K562 (cell line): ENCODE results near the gene PSG4. TPM values are rescaled to one million over a fixed set of nuclear protein-coding genes. Genes with fewer than 3 reads are reported as not detected.
"Not testable (repeated sequence)": the region's sequence is repeated elsewhere in the genome, so short reads cannot be mapped to it uniquely, and the experiment has no call there.

Experiments used
- ATAC-seq: fragments of 200-7000 bp; cut with Tn5 transposase; 3 replicates; pipeline ENCODE4 v1.9.1; 2020; ENCODE audit warnings: moderate library complexity
- BruUV-seq: library from RNA; stranded (reverse); fragments of 400-500 nt; replicated peaks from 2 replicates; lab custom pipeline; 2021; lab: Mats Ljungman, UMichigan
- CTCF ChIA-PET: fragments of 300-600 bp; formaldehyde crosslinking; extraction: SDS; loops from one replicate; lab custom pipeline; 2021; ENCODE audit warnings: low intra/inter-chr PET ratio; lab: Yijun Ruan, JAX
- POLR2A ChIA-PET: fragments of 300-600, 350-650 bp; sonication (Branson Sonifier 250); formaldehyde crosslinking; extraction: SDS; loops from one replicate; lab custom pipeline; 2021; ENCODE audit warnings: antibody characterized with exemption, inconsistent platforms; lab: Yijun Ruan, JAX
- DNase-seq, 4 experiments: peaks; one replicate each; pipeline versions ENCODE4 v3.0.0 to v3.0.0-alpha.2; 2011 to 2018; ENCODE audit warnings: low spot score in 3 of 4, mixed read lengths in 3 of 4; ENCODE audit errors: extremely low read depth in 1 of 4
- FAIRE-seq: peaks from 2 replicates; lab custom pipeline; 2011; peaks lifted over from hg19 to GRCh38; lab: Jason Lieb, UNC
- H2AFZ ChIP-seq: 2 replicates; pipeline ENCODE4 v1.6.0; 2011; ENCODE audit warnings: low read depth, low read length, control low read depth, inconsistent platforms
- H3K27ac ChIP-seq: fragments of 200-600 bp; 3 replicates; pipeline ENCODE4 v1.8.0; 2011; ENCODE audit warnings: low read depth, mild to moderate bottlenecking, control low read depth, inconsistent platforms, low read length, moderate library complexity, mixed read lengths; ENCODE audit errors: extremely low read depth
- H3K27me3 ChIP-seq, 2 experiments: fragments of 300-600 bp in 1 of 2; 2 replicates in 1 of 2; 3 replicates in 1 of 2; pipeline versions ENCODE4 v1.6.0 to v1.8.0; 2011; ENCODE audit warnings: inconsistent platforms in 2 of 2, low read length in 2 of 2, mild to moderate bottlenecking in 1 of 2, mixed read lengths in 1 of 2, moderate library complexity in 1 of 2; ENCODE audit not compliant: control insufficient read depth in 2 of 2, insufficient read depth in 2 of 2
- H3K36me3 ChIP-seq: fragments of 300-600 bp; 3 replicates; pipeline ENCODE4 v1.8.0; 2011; ENCODE audit warnings: mild to moderate bottlenecking, low read length, inconsistent platforms; ENCODE audit not compliant: control insufficient read depth, insufficient read depth
- H3K4me1 ChIP-seq, 2 experiments: fragments of 200-600 bp in 1 of 2; replicated peaks in 1 of 2; 2 replicates in 1 of 2; 3 replicates in 1 of 2; pipeline versions ENCODE4 v1.5.1 to v1.8.0; 2011; ENCODE audit warnings: inconsistent platforms in 2 of 2, low read length in 2 of 2, mild to moderate bottlenecking in 1 of 2, mixed read lengths in 1 of 2, moderate library complexity in 1 of 2; ENCODE audit not compliant: control insufficient read depth in 2 of 2, insufficient read depth in 2 of 2
- H3K4me2 ChIP-seq: 2 replicates; pipeline ENCODE4 v1.6.1; 2011; ENCODE audit warnings: low read length, control low read depth, inconsistent platforms, mixed read lengths; ENCODE audit not compliant: insufficient read depth
- H3K4me3 ChIP-seq: fragments of 200-600 bp; sonication (generic), shearing (Covaris generic); 2 replicates; pipeline ENCODE4 v1.5.1; 2016; ENCODE audit warnings: control low read depth, inconsistent platforms
- H3K79me2 ChIP-seq: fragments of 200-600 bp; 3 replicates; pipeline ENCODE4 v1.8.0; 2011; ENCODE audit warnings: low read length, inconsistent platforms; ENCODE audit not compliant: control insufficient read depth, insufficient read depth
- H3K9ac ChIP-seq, 2 experiments: 2 replicates each; pipeline versions ENCODE4 v1.6.0 to v1.6.1; 2011; ENCODE audit warnings: low read depth in 2 of 2, low read length in 2 of 2, control low read depth in 1 of 2, inconsistent platforms in 1 of 2, mild to moderate bottlenecking in 1 of 2, mixed read lengths in 1 of 2; ENCODE audit not compliant: insufficient read depth in 1 of 2
- H3K9me1 ChIP-seq: one replicate; pipeline ENCODE4 v1.6.0; 2011; ENCODE audit warnings: inconsistent platforms, mild to moderate bottlenecking, low read length, moderate library complexity; ENCODE audit not compliant: control insufficient read depth, insufficient read depth
- H3K9me3 ChIP-seq: replicated peaks from 2 replicates; pipeline ENCODE4 v1.5.1; 2011; ENCODE audit warnings: low read depth, low read length, inconsistent platforms; ENCODE audit not compliant: control insufficient read depth, insufficient read depth
- H4K20me1 ChIP-seq: replicated peaks from 2 replicates; pipeline ENCODE4 v1.6.1; 2011; ENCODE audit warnings: low read length, inconsistent platforms, mixed read lengths; ENCODE audit not compliant: control insufficient read depth, insufficient read depth
- NRF1 ChIP-seq, 2 experiments: fragments of 450-650 bp; IDR thresholded peaks in 1 of 2; conservative IDR thresholded peaks in 1 of 2; 2 replicates each; pipeline ENCODE4 v1.6.1; 2014; ENCODE audit warnings: mild to moderate bottlenecking in 2 of 2
- WGBS: fragments of 100-300 bp; shearing (Covaris generic); methylation state at CpG from one replicate; pipeline ENCODE4 v1.1.6; 2016; ENCODE audit warnings: low coverage, mixed read lengths; ENCODE audit not compliant: insufficient coverage; ENCODE audit errors: missing lambda C conversion rate; 5-methylcytosine and 5-hydroxymethylcytosine counted together
- in situ Hi-C: fragments of 300-500 bp; cut with MboI; formaldehyde crosslinking; loops from 4 replicates; pipeline ENCODE4 v1.15.0; 2018; ENCODE audit warnings: inconsistent platforms, mixed read lengths
- intact Hi-C: fragments of 100-400 bp; cut with micrococcal nuclease; formaldehyde crosslinking; loops from 2 replicates; pipeline ENCODE4 v1.14.2; 2022
- polyA plus RNA-seq, 8 experiments: library from polyadenylated mRNA; depleted of rRNA in 4 of 8; stranded (reverse) in 5 of 8; unstranded in 3 of 8; fragments of >200 nt; fragmentation: Nextera tagmentation in 2 of 8; fragmentation: Illumina TruSeq in 1 of 8; extraction: Ambion mirVana in 2 of 8; extraction: Trizol in 1 of 8; gene quantifications; 2 replicates each; pipeline versions ENCODE4 v1.2.1 to v1.2.3, GENCODE V29; 2011 to 2014; ENCODE audit warnings: inconsistent platforms in 1 of 8, missing spikeins in 1 of 8
- total RNA-seq, 7 experiments: library from RNA; depleted of rRNA in 6 of 7; stranded (reverse); fragments of >200 nt in 6 of 7; fragmentation: Illumina TruSeq in 2 of 7; extraction: Trizol in 2 of 7; gene quantifications; 2 replicates each; pipeline versions ENCODE4 v1.2.1 to v1.2.3, GENCODE V29; 2011 to 2021; ENCODE audit warnings: low replicate concordance in 1 of 7

Gene PSG4
- total and polyA plus RNA-seq, 9 of the 15 experiments (the other 6 are each of a cell fraction or from before 2014, with no cell fraction given), result 0.03 TPM; not detected in 8

DNA sequence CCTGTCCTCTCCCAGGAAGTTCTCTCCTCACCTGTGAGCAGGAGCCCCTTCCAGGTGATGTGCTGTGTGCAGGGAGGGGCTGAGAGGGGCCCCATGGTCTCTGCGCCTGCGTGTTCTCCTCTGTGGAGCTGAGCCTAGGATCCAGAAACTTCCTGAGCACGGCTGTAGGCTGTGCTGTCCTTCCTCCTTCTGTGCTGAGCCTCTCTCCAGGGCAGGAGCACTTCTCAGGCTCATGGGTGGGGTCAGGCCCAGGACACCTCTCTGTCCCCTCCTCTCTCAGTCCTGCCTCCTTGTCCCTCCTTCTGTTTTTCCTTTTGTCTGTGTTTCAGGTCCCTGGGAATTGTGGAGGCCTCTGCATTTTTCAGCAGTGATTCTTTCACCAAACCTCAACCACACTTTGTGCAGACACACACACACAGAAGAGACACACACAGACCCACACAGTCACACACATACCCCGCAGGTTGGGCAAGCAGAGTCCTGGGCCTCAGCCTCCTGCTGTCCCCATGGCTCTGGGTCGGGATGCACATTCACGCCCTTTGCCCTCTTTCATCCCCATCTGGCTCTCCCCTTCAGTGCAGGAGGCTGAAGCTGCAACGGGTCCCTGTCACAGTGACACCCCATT lies 19.0 kb downstream of the PSG4 start, which contains the start of gene PSG5:
PSG5 (minus strand) TSS at position 226 of the 625 bp plus-strand sequence; CDS start at position 95, 131 bp downstream.
- FAIRE-seq, ATAC-seq, POLR2A ChIA-PET, H3K9me3 ChIP-seq, H3K9ac ChIP-seq, intact Hi-C loops, H3K27ac ChIP-seq, H3K79me2 ChIP-seq, H3K4me3 ChIP-seq, H2AFZ ChIP-seq, H3K36me3 ChIP-seq, BruUV-seq, DNase-seq, H3K4me2 ChIP-seq, H3K4me1 ChIP-seq, H3K9me1 ChIP-seq, H4K20me1 ChIP-seq, CTCF ChIA-PET, H3K27me3 ChIP-seq: not testable (repeated sequence)
- 0% methylated on average over 6 of the region's 7 CpGs for WGBS
- TF ChIP-seq NRF1 (conservative IDR thresholded peaks at IDR 0.05 in 1 of 2, IDR thresholded peaks at IDR 0.05 in 1 of 2), result 0 out of 4 replicates have a peak, but pooled peaks of 1 of the 2 experiments have one; percentile 21
- in situ Hi-C loops, result loop anchor here (10.0 kb wide), 1 partner anchor 128 kb away; no protein-coding TSS in a partner anchor

DNA sequence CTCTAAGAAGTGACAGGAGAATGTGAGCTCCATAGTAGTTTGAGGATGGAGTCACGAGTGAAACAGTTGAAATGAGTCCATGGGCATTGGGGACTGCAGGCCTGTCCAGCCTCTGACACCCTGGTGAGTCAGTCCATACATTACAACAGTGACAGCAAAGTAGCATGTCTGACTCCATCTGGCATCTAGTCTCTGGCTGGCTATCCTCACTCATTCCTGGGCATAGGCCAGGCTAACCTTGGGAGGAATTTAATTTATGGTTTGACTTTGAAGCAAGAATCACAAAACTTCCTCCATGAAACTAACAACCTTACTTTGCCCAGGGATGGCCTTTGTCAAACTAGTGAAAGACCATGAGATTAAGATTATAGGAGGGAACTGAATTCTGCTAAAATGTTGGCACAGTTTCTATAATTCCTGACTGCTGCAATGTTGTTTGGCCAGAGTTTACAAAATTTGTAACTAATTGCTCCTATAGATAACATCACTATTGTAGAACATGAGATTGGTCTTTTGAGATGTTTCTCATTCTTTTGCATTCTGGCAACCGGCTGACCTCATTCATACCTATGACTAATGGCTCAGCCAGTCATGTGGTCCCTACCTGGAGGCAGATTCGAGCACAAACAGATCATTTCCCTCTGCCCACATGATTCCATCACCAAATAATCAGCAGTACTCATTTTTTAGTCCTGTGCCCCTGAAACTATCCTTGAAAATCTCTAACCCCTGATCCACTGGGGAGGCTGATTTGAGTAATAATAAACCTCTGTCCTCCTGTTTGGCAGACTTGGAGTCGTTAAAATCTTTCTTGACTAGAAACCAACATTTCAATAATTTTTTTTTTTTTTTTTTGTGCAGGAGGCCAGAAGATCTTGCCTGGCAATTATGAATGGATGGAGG lies 23.3 kb downstream of the PSG4 start:
- intact Hi-C loops, FAIRE-seq, POLR2A ChIA-PET, CTCF ChIA-PET, H3K4me2 ChIP-seq, H3K27ac ChIP-seq, BruUV-seq, H3K9me1 ChIP-seq, H3K27me3 ChIP-seq, H3K36me3 ChIP-seq, H3K4me3 ChIP-seq, H3K9ac ChIP-seq, ATAC-seq, H2AFZ ChIP-seq, H3K9me3 ChIP-seq, H4K20me1 ChIP-seq, DNase-seq, H3K4me1 ChIP-seq, H3K79me2 ChIP-seq: not testable (repeated sequence)
- in situ Hi-C loops, result loop anchor here (10.0 kb wide), 1 partner anchor 133 kb away; no protein-coding TSS in a partner anchor
- 0% methylated on average over 2 of the region's 4 CpGs for WGBS
